Thyroid gland (tissue), 4 donors: ENCODE measurements around the gene HAUS3. TPM values are rescaled to one million over a fixed set of nuclear protein-coding genes. Genes with fewer than 3 reads are reported as not detected.
A peak's percentile ranks its signal among the peaks of the same experiment; 100 is the strongest.

Experiments
- DNase-seq, 2 donors: peaks; one replicate each; pipeline ENCODE4 v3.0.0-alpha.2; 2019
- H3K27ac ChIP-seq, 3 donors: fragments of 200-600 bp; sonication (generic); 1 replicate in 2 of 3; 2 replicates in 1 of 3; pipeline ENCODE4 v1.5.1; 2016 to 2019; ENCODE audit warnings: mild to moderate bottlenecking in 1 of 3, moderate library complexity in 1 of 3
- H3K27me3 ChIP-seq: fragments of 200-600 bp; sonication (generic); one replicate; pipeline ENCODE4 v1.5.1; 2019
- H3K36me3 ChIP-seq, 2 donors: fragments of 200-600 bp; sonication (generic); one replicate each; pipeline ENCODE4 v1.5.1; 2016 to 2019
- H3K4me1 ChIP-seq, 2 donors: fragments of 200-600 bp; sonication (generic); one replicate each; pipeline ENCODE4 v1.5.1; 2017 to 2019
- H3K4me3 ChIP-seq, 3 donors: fragments of 200-600 bp; sonication (generic); replicated peaks in 1 of 3; 1 replicate in 2 of 3; 2 replicates in 1 of 3; pipeline ENCODE4 v1.5.1; 2016; ENCODE audit warnings: mild to moderate bottlenecking in 1 of 3
- H3K9me3 ChIP-seq: fragments of 200-600 bp; sonication (generic); one replicate; pipeline ENCODE4 v1.5.1; 2017
- CTCF ChIP-seq, 6 experiments: fragments of 200-600 bp in 3 of 6; fragments of 450-650 bp in 3 of 6; sonication (generic) in 3 of 6; IDR thresholded peaks; one replicate each; pipeline ENCODE4 v1.5.1; 2016 to 2019; ENCODE audit warnings: antibody characterized with exemption in 6 of 6, mild to moderate bottlenecking in 2 of 6, inconsistent platforms in 1 of 6, moderate library complexity in 1 of 6
- POLR2A ChIP-seq, 2 donors: fragments of 450-650 bp; IDR thresholded peaks; one replicate each; pipeline ENCODE4 v1.6.1; 2017; ENCODE audit warnings: antibody characterized with exemption in 2 of 2, mild to moderate bottlenecking in 2 of 2, moderate library complexity in 1 of 2
- WGBS, 2 donors: methylation state at CpG; one replicate each; pipeline ENCODE4 v1.1.5; 2017; 5-methylcytosine and 5-hydroxymethylcytosine counted together
- intact Hi-C: fragments of 100-400 bp; cut with DNase I; formaldehyde crosslinking; loops from one replicate; pipeline ENCODE4 v1.15.1; 2023
- total RNA-seq, 4 donors: library from RNA; depleted of rRNA; stranded (reverse); fragments of >200 nt; gene quantifications; one replicate each; pipeline ENCODE4 v1.2.3, GENCODE V29; 2016

Gene HAUS3
- total RNA-seq, 4 donors from 2014 or later = 13.0 to 30.0 (median 17.0) TPM

GRCh38 chr4:2281575-2282343 is 39.8 kb upstream of the HAUS3 start:
- DNase-seq = no peak
- Histone ChIP-seq H3K27me3 (no peaks in the 10 kb centered on the region), H3K36me3 (no peaks in the 10 kb centered on the region), H3K4me3 (no peak overlapping the region), H3K9me3 (no peaks in the 10 kb centered on the region), H3K4me1 (no peaks in the 10 kb centered on the region), H3K27ac (no peak overlapping the region)
- intact Hi-C loops = no loop called here
- WGBS, 2 donors = 82 to 89% methylated on average over 8 to 10 of the region's 10 CpGs
- TF ChIP-seq CTCF (IDR thresholded peaks at IDR 0.05) (no peak), POLR2A (IDR thresholded peaks at IDR 0.05) (no peak)

- H3K4me3 ChIP-seq = no peak overlapping the region
- no peak for TF ChIP-seq CTCF (IDR thresholded peaks at IDR 0.05)
- no peak for TF ChIP-seq POLR2A (IDR thresholded peaks at IDR 0.05)
- 70 to 82% methylated on average over 10 to 13 of the region's 13 CpGs for WGBS, 2 donors
- H3K27ac ChIP-seq = no peak overlapping the region
- intact Hi-C loops = no loop called here
- H3K27me3 ChIP-seq = no peaks in the 10 kb centered on the region
- peak; percentile 39 to 49 for DNase-seq
- H3K4me1 ChIP-seq = no peaks in the 10 kb centered on the region
- H3K9me3 ChIP-seq = no peaks in the 10 kb centered on the region
- H3K36me3 ChIP-seq = no peaks in the 10 kb centered on the region
Measured at GRCh38 chr4:2280531-2281300, 38.8 kb upstream of the HAUS3 start.

- no peak for TF ChIP-seq POLR2A (IDR thresholded peaks at IDR 0.05)
- no peak for TF ChIP-seq CTCF (IDR thresholded peaks at IDR 0.05)
- DNase-seq = no peak
- Histone ChIP-seq H3K27ac (no peak overlapping the region), H3K4me1 (no peaks in the 10 kb centered on the region), H3K9me3 (no peaks in the 10 kb centered on the region), H3K4me3 (no peak overlapping the region), H3K36me3 (no peaks in the 10 kb centered on the region), H3K27me3 (no peaks in the 10 kb centered on the region)
- 96% methylated on average over 9 of the region's 9 CpGs for WGBS, 2 donors
- intact Hi-C loops = no loop called here
Measured at GRCh38 chr4:2277956-2278355, 36.0 kb upstream of the HAUS3 start.

- no peak overlapping the region for H3K27ac ChIP-seq
- H3K36me3 ChIP-seq = no peaks in the 10 kb centered on the region
- 93 to 94% methylated on average over 30 of the region's 30 CpGs for WGBS, 2 donors
- H3K4me1 ChIP-seq = no peaks in the 10 kb centered on the region
- H3K9me3 ChIP-seq = no peaks in the 10 kb centered on the region
- no peak for DNase-seq
- intact Hi-C loops = no loop called here
- TF ChIP-seq POLR2A (IDR thresholded peaks at IDR 0.05) (no peak), CTCF (IDR thresholded peaks at IDR 0.05) (no peak)
- H3K4me3 ChIP-seq = no peak overlapping the region
- no peaks in the 10 kb centered on the region for H3K27me3 ChIP-seq
Measured at GRCh38 chr4:2276581-2277325, 34.8 kb upstream of the HAUS3 start.
